PC-9 (cell line): Measurements from ENCODE around the gene SNPH. TPM values are rescaled to one million over a fixed set of nuclear protein-coding genes. Genes with fewer than 3 reads are reported as not detected.

ENCODE experiments used
- BruUV-seq: library from RNA; stranded (reverse); fragments of 400-500 nt; replicated peaks from 2 replicates; lab custom pipeline; 2021; lab: Mats Ljungman, UMichigan
- CTCF ChIA-PET: fragments of 300-600 bp; sonication (Branson Sonifier 250); formaldehyde crosslinking; loops from one replicate; lab custom pipeline; 2022; ENCODE audit warnings: antibody characterized with exemption; lab: Charles Lee
- POLR2A ChIA-PET: fragments of 300-600 bp; sonication (Branson Sonifier 250); formaldehyde crosslinking; loops from one replicate; lab custom pipeline; 2022; ENCODE audit warnings: antibody characterized with exemption; ENCODE audit not compliant: unreplicated experiment; lab: Charles Lee
- DNase-seq, 2 experiments: peaks; one replicate each; pipeline versions ENCODE4 v3.0.0 to v3.0.0-alpha.2; 2015 to 2022; ENCODE audit warnings: mixed read lengths in 1 of 2
- H2AFZ ChIP-seq: fragments of 200-600 bp; sonication (generic); 2 replicates; pipeline ENCODE4 v1.8.1; 2017; ENCODE audit warnings: antibody characterized with exemption
- H3F3A ChIP-seq: fragments of 200-600 bp; sonication (generic); 2 replicates; pipeline ENCODE4 v1.8.1; 2017; ENCODE audit warnings: antibody characterized with exemption, mild to moderate bottlenecking, low read depth; ENCODE audit not compliant: insufficient read depth
- H3K27ac ChIP-seq: fragments of 200-600 bp; sonication (generic); 2 replicates; pipeline ENCODE4 v1.6.1; 2016; ENCODE audit warnings: mixed run types
- H3K27me3 ChIP-seq: fragments of 200-600 bp; sonication (generic); 2 replicates; pipeline ENCODE4 v1.6.1; 2016; ENCODE audit warnings: low read depth, mixed run types; ENCODE audit not compliant: insufficient read depth
- H3K36me3 ChIP-seq: fragments of 200-600 bp; sonication (generic); 2 replicates; pipeline ENCODE4 v1.6.1; 2016; ENCODE audit warnings: low read depth, mixed run types
- H3K4me1 ChIP-seq: fragments of 200-600 bp; sonication (generic); replicated peaks from 2 replicates; pipeline ENCODE4 v1.6.1; 2016; ENCODE audit warnings: mixed run types; ENCODE audit not compliant: insufficient read depth
- H3K4me2 ChIP-seq: fragments of 200-600 bp; sonication (generic); 2 replicates; pipeline ENCODE4 v1.6.1; 2017; ENCODE audit warnings: mixed run types
- H3K4me3 ChIP-seq: fragments of 200-600 bp; sonication (generic); 2 replicates; pipeline ENCODE4 v1.6.1; 2016; ENCODE audit warnings: mixed run types
- H3K79me2 ChIP-seq: fragments of 200-600 bp; sonication (generic); 2 replicates; pipeline ENCODE4 v1.6.1; 2017; ENCODE audit warnings: low read depth, mixed run types
- H3K9me2 ChIP-seq: fragments of 200-600 bp; sonication (generic); 2 replicates; pipeline ENCODE4 v1.8.1; 2017; ENCODE audit warnings: mild to moderate bottlenecking; ENCODE audit not compliant: insufficient read depth
- H3K9me3 ChIP-seq: fragments of 200-600 bp; sonication (generic); 2 replicates; pipeline ENCODE4 v1.8.1; 2016; ENCODE audit warnings: low read depth; ENCODE audit not compliant: insufficient read depth
- H4K20me1 ChIP-seq: fragments of 200-600 bp; sonication (generic); 2 replicates; pipeline ENCODE4 v1.8.1; 2017; ENCODE audit not compliant: insufficient read depth
- CTCF ChIP-seq: fragments of 200-600 bp; sonication (generic); conservative IDR thresholded peaks from 2 replicates; pipeline ENCODE4 v1.6.1; 2017; ENCODE audit warnings: mixed run types, antibody characterized with exemption, mild to moderate bottlenecking, moderate library complexity
- EZH2 ChIP-seq: fragments of 200-600 bp; sonication (generic); IDR thresholded peaks from 2 replicates; pipeline ENCODE4 v1.8.0; 2017; ENCODE audit warnings: antibody characterized with exemption, low read depth
- intact Hi-C: fragments of 100-400 bp; cut with micrococcal nuclease; formaldehyde crosslinking; loops from one replicate; pipeline ENCODE4 v1.10.0; 2022; ENCODE audit not compliant: unreplicated experiment
- total RNA-seq: library from RNA; stranded (reverse); gene quantifications from 2 replicates; pipeline ENCODE4 v1.2.3, GENCODE V29; 2021

SNPH gene
- total RNA-seq, 1 experiment from 2014 or later = 3.4 TPM

- TF ChIP-seq EZH2 (no peak), CTCF (no peak)
- H3K9me2 ChIP-seq = no peaks in the 10 kb centered on the region
- no peak for DNase-seq
- H3K79me2 ChIP-seq = no peaks in the 10 kb centered on the region
- no peaks in the 10 kb centered on the region for H3K9me3 ChIP-seq
- no peak overlapping the region for H2AFZ ChIP-seq
- H3K27me3 ChIP-seq = no peaks in the 10 kb centered on the region
- CTCF ChIA-PET = no interaction called here
- no peaks in the 10 kb centered on the region for H3K36me3 ChIP-seq
- H3K4me1 ChIP-seq = peaks cover 11% of the 10 kb centered on the region
- intact Hi-C loops = no loop called here
- H3K27ac ChIP-seq = no peak overlapping the region
- H3F3A ChIP-seq = no peaks in the 10 kb centered on the region
- H4K20me1 ChIP-seq = no peaks in the 10 kb centered on the region
- no peak overlapping the region for H3K4me3 ChIP-seq
- no peak overlapping the region for H3K4me2 ChIP-seq
- BruUV-seq = no TSS peak
- POLR2A ChIA-PET = interaction anchor here (0.6 kb wide), 2 partner anchors 167 to 186 kb away, joined by 3 to 4 read pairs; no protein-coding TSS in a partner anchor
Observed at GRCh38 chr20:1304710-1305515, 38.8 kb downstream of the SNPH start.

DNA sequence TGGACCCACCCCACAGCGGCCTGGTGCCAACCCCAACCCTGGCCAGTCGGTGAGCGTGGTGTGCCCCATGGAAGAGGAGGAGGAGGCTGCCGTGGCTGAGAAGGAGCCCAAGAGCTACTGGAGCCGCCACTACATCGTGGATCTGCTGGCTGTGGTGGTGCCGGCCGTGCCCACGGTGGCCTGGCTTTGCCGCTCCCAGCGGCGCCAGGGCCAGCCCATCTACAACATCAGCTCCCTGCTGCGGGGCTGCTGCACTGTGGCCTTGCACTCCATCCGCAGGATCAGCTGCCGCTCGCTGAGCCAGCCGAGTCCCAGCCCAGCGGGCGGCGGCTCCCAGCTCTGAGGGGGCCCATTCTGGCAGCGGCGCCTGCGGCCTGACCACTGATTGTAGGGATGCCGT is 39.6 kb downstream of the SNPH start:
- CTCF ChIA-PET = no interaction called here
- intact Hi-C loops = no loop called here
- H3F3A ChIP-seq = no peaks in the 10 kb centered on the region

More for the DNA sequence above, 39.6 kb downstream of the SNPH start:
- no peak overlapping the region for H3K27ac ChIP-seq
- H3K36me3 ChIP-seq = no peaks in the 10 kb centered on the region
- H3K79me2 ChIP-seq = no peaks in the 10 kb centered on the region
- H2AFZ ChIP-seq = no peak overlapping the region
- peaks cover 7% of the 10 kb centered on the region for H3K4me1 ChIP-seq
- DNase-seq = no peak
- POLR2A ChIA-PET = no interaction called here
- no TSS peak for BruUV-seq
- H3K9me2 ChIP-seq = no peaks in the 10 kb centered on the region
- no peaks in the 10 kb centered on the region for H3K9me3 ChIP-seq
- TF ChIP-seq EZH2 (no peak), CTCF (no peak)
- H4K20me1 ChIP-seq = no peaks in the 10 kb centered on the region
- no peak overlapping the region for H3K4me2 ChIP-seq
- no peaks in the 10 kb centered on the region for H3K27me3 ChIP-seq
- H3K4me3 ChIP-seq = no peak overlapping the region
